Neuronal stem cell (in vitro differentiated cells): ENCODE data around the gene CBFA2T2.

Experiments
- DNase-seq: peaks from one replicate; pipeline ENCODE4 v3.0.0-alpha.2; 2013; ENCODE audit warnings: low spot score
- H2AFZ ChIP-seq: one replicate; pipeline ENCODE4 v1.6.1; 2013; ENCODE audit warnings: mild to moderate bottlenecking, low read length, inconsistent platforms
- H2AK5ac ChIP-seq: 2 replicates; pipeline ENCODE4 v1.6.1; 2013; ENCODE audit warnings: low read depth, mild to moderate bottlenecking, inconsistent platforms, low read length, moderate library complexity, mixed read lengths
- H2BK120ac ChIP-seq: 2 replicates; pipeline ENCODE4 v1.6.1; 2013; ENCODE audit warnings: low read depth, mild to moderate bottlenecking, inconsistent platforms, low read length, moderate library complexity, mixed read lengths
- H2BK12ac ChIP-seq: one replicate; pipeline ENCODE4 v1.6.1; 2013; ENCODE audit warnings: low read length, inconsistent platforms
- H2BK15ac ChIP-seq: 2 replicates; pipeline ENCODE4 v1.6.1; 2013; ENCODE audit warnings: mild to moderate bottlenecking, low read length, inconsistent platforms, mixed read lengths
- H2BK5ac ChIP-seq: one replicate; pipeline ENCODE4 v1.6.1; 2013; ENCODE audit warnings: inconsistent platforms, mild to moderate bottlenecking, low read length, moderate library complexity
- H3K14ac ChIP-seq: one replicate; pipeline ENCODE4 v1.6.1; 2013; ENCODE audit warnings: low read length, inconsistent platforms
- H3K18ac ChIP-seq: 2 replicates; pipeline ENCODE4 v1.6.1; 2013; ENCODE audit warnings: low read length, inconsistent platforms
- H3K23ac ChIP-seq: 2 replicates; pipeline ENCODE4 v1.6.1; 2013; ENCODE audit warnings: low read depth, mild to moderate bottlenecking, mixed read lengths, low read length, inconsistent platforms; ENCODE audit not compliant: poor library complexity
- H3K27ac ChIP-seq: replicated peaks from 3 replicates; pipeline ENCODE4 v1.5.1; 2013; ENCODE audit warnings: low read length, inconsistent platforms
- H3K27me3 ChIP-seq, 3 experiments: 2 replicates each; pipeline ENCODE4 v1.6.1; 2013; ENCODE audit warnings: low read length in 3 of 3, mild to moderate bottlenecking in 2 of 3, inconsistent platforms in 1 of 3, low read depth in 1 of 3, mixed read lengths in 1 of 3, moderate library complexity in 1 of 3; ENCODE audit not compliant: control insufficient read depth in 3 of 3, insufficient read depth in 3 of 3
- H3K36me3 ChIP-seq, 2 donors: replicated peaks in 1 of 2; 2 replicates each; pipeline ENCODE4 v1.6.1; 2013; ENCODE audit warnings: low read length in 2 of 2; ENCODE audit not compliant: control insufficient read depth in 2 of 2, insufficient read depth in 2 of 2
- H3K4ac ChIP-seq: 2 replicates; pipeline ENCODE4 v1.6.1; 2013; ENCODE audit warnings: inconsistent platforms, mild to moderate bottlenecking, low read length, moderate library complexity
- H3K4me1 ChIP-seq, 2 donors: 1 replicate in 1 of 2; 2 replicates in 1 of 2; pipeline ENCODE4 v1.6.1; 2013; ENCODE audit warnings: low read length in 2 of 2, low read depth in 1 of 2; ENCODE audit not compliant: control insufficient read depth in 2 of 2, insufficient read depth in 1 of 2
- H3K4me2 ChIP-seq: one replicate; pipeline ENCODE4 v1.6.1; 2013; ENCODE audit warnings: mild to moderate bottlenecking, low read length, inconsistent platforms; ENCODE audit not compliant: insufficient read depth, poor library complexity, severe bottlenecking
- H3K4me3 ChIP-seq, 2 donors: 2 replicates each; pipeline ENCODE4 v1.5.1; 2013; ENCODE audit warnings: low read length in 2 of 2, mild to moderate bottlenecking in 2 of 2, inconsistent platforms in 1 of 2, moderate library complexity in 1 of 2
- H3K79me1 ChIP-seq: one replicate; pipeline ENCODE4 v1.6.1; 2013; ENCODE audit warnings: low read depth, mild to moderate bottlenecking, inconsistent platforms, low read length, moderate library complexity
- H3K9ac ChIP-seq: one replicate; pipeline ENCODE4 v1.6.1; 2013; ENCODE audit warnings: mild to moderate bottlenecking, low read depth, low read length, inconsistent platforms; ENCODE audit not compliant: poor library complexity
- H3K9me3 ChIP-seq, 2 donors: replicated peaks in 1 of 2; 2 replicates each; pipeline versions ENCODE3 to v1.6.1; 2013; ENCODE audit warnings: low read length in 2 of 2, mild to moderate bottlenecking in 2 of 2, inconsistent platforms in 1 of 2, low read depth in 1 of 2, mixed read lengths in 1 of 2, moderate library complexity in 1 of 2; ENCODE audit not compliant: control insufficient read depth in 2 of 2, insufficient read depth in 1 of 2
- H4K8ac ChIP-seq: one replicate; pipeline ENCODE4 v1.6.1; 2013; ENCODE audit warnings: low read depth, mild to moderate bottlenecking, inconsistent platforms, low read length, moderate library complexity
- H4K91ac ChIP-seq: one replicate; pipeline ENCODE4 v1.6.1; 2013; ENCODE audit warnings: low read length, low read depth, mild to moderate bottlenecking, inconsistent platforms; ENCODE audit not compliant: poor library complexity
- WGBS, 2 donors: extraction: QIAGEN DNeasy Blood & Tissue Kit; methylation state at CpG; one replicate each; pipeline ENCODE4 v1.1.7; 2013; ENCODE audit warnings: missing lambda C conversion rate in 2 of 2, mixed read lengths in 1 of 2; ENCODE audit not compliant: insufficient read length in 2 of 2, insufficient replicate concordance in 1 of 2; ENCODE audit errors: extremely low coverage in 2 of 2; 5-methylcytosine and 5-hydroxymethylcytosine counted together

CBFA2T2 gene

GRCh38 chr20:33477386-33478234 is 12.3 kb upstream of the CBFA2T2 start:
- no peak overlapping the region for H4K8ac ChIP-seq
- H3K79me1 ChIP-seq = no peaks in the 10 kb centered on the region
- H3K4me3 ChIP-seq = no peak overlapping the region
- no peak overlapping the region for H3K14ac ChIP-seq
- H2BK5ac ChIP-seq = no peak overlapping the region
- no peak overlapping the region for H3K27ac ChIP-seq
- H3K27me3 ChIP-seq = peaks cover 0 to 16% (median 2%) of the 10 kb centered on the region in 3 experiments
- no peak overlapping the region for H3K23ac ChIP-seq
- H3K9me3 ChIP-seq = peaks cover 0 to 2% of the 10 kb centered on the region in 2 donors
- H3K9ac ChIP-seq = no peak overlapping the region
- peaks cover 3 to 6% of the 10 kb centered on the region in 2 donors for H3K4me1 ChIP-seq
- no peak overlapping the region for H3K4ac ChIP-seq
- H3K4me2 ChIP-seq = no peak overlapping the region
- no peak for DNase-seq
- no CpG with 5 or more reads among the region's 7 CpGs for WGBS, 2 donors
- no peak overlapping the region for H4K91ac ChIP-seq
- H2BK120ac ChIP-seq = no peak overlapping the region
- H2BK12ac ChIP-seq = no peak overlapping the region
- no peak overlapping the region for H2AK5ac ChIP-seq
- H2AFZ ChIP-seq = no peak overlapping the region
- H3K36me3 ChIP-seq = no peaks in the 10 kb centered on the region
- H3K18ac ChIP-seq = no peak overlapping the region
- H2BK15ac ChIP-seq = no peak overlapping the region

GRCh38 chr20:33480048-33480447 is 9.8 kb upstream of the CBFA2T2 start:
- Histone ChIP-seq H3K4ac (no peak overlapping the region), H2BK120ac (no peak overlapping the region), H3K18ac (no peak overlapping the region), H3K9ac (no peak overlapping the region), H3K36me3 (no peaks in the 10 kb centered on the region), H3K4me1 (peaks cover 3 to 6% of the 10 kb centered on the region in 2 donors), H2AFZ (no peak overlapping the region), H3K14ac (no peak overlapping the region), H4K91ac (no peak overlapping the region), H3K4me3 (no peak overlapping the region), H3K27me3 (peaks cover 0 to 9% (median 0%) of the 10 kb centered on the region in 3 experiments), H2AK5ac (no peak overlapping the region), H3K79me1 (no peaks in the 10 kb centered on the region), H3K23ac (no peak overlapping the region), H3K4me2 (no peak overlapping the region), H3K27ac (no peak overlapping the region), H3K9me3 (no peaks in the 10 kb centered on the region), H2BK5ac (no peak overlapping the region), H4K8ac (no peak overlapping the region), H2BK15ac (no peak overlapping the region), H2BK12ac (no peak overlapping the region)
- WGBS, 2 donors = no CpG with 5 or more reads among the region's 5 CpGs
- DNase-seq = no peak

GRCh38 chr20:33481431-33481941 is 8.4 kb upstream of the CBFA2T2 start:
- Histone ChIP-seq H3K4me1 (peaks cover 0 to 2% of the 10 kb centered on the region in 2 donors), H4K8ac (no peak overlapping the region), H3K9ac (no peak overlapping the region), H3K4me2 (no peak overlapping the region), H3K79me1 (no peaks in the 10 kb centered on the region), H3K14ac (no peak overlapping the region), H3K4me3 (no peak overlapping the region), H3K18ac (no peak overlapping the region), H3K27me3 (peaks cover 0 to 7% (median 0%) of the 10 kb centered on the region in 3 experiments), H3K27ac (no peak overlapping the region), H2AFZ (no peak overlapping the region), H2BK12ac (no peak overlapping the region), H4K91ac (no peak overlapping the region), H2BK15ac (no peak overlapping the region), H3K36me3 (no peaks in the 10 kb centered on the region), H3K9me3 (no peaks in the 10 kb centered on the region), H2BK120ac (no peak overlapping the region), H2AK5ac (no peak overlapping the region), H3K4ac (no peak overlapping the region), H3K23ac (no peak overlapping the region), H2BK5ac (no peak overlapping the region)
- no peak for DNase-seq
- no CpG with 5 or more reads among the region's 8 CpGs for WGBS, 2 donors

- DNase-seq = no peak
- no peak overlapping the region for H3K23ac ChIP-seq
- WGBS, 2 donors = no CpG with 5 or more reads among the region's 6 CpGs
- no peak overlapping the region for H4K91ac ChIP-seq
- no peak overlapping the region for H2BK12ac ChIP-seq
- no peaks in the 10 kb centered on the region for H3K36me3 ChIP-seq
- no peaks in the 10 kb centered on the region for H3K9me3 ChIP-seq
- H3K4me2 ChIP-seq = no peak overlapping the region
- no peak overlapping the region for H3K27ac ChIP-seq
- no peak overlapping the region for H3K4ac ChIP-seq
- no peak overlapping the region for H4K8ac ChIP-seq
- no peaks in the 10 kb centered on the region for H3K79me1 ChIP-seq
- H3K14ac ChIP-seq = no peak overlapping the region
- no peak overlapping the region for H3K9ac ChIP-seq
- H2BK120ac ChIP-seq = no peak overlapping the region
- H3K18ac ChIP-seq = no peak overlapping the region
- H2BK15ac ChIP-seq = no peak overlapping the region
- H3K4me3 ChIP-seq = no peak overlapping the region
- peaks cover 0 to 6% (median 0%) of the 10 kb centered on the region in 3 experiments for H3K27me3 ChIP-seq
- no peak overlapping the region for H2AFZ ChIP-seq
- H2AK5ac ChIP-seq = no peak overlapping the region
- no peak overlapping the region for H2BK5ac ChIP-seq
- H3K4me1 ChIP-seq = peaks cover 0 to 2% of the 10 kb centered on the region in 2 donors
Observed at GRCh38 chr20:33482581-33482980, 7.3 kb upstream of the CBFA2T2 start.
